Body of pancreas (tissue), 4 donors: ENCODE results near the gene MRE11. TPM values are rescaled to one million over a fixed set of nuclear protein-coding genes. Genes with fewer than 3 reads are reported as not detected.

Source experiments
- ATAC-seq: fragments of 150-250 bp; one replicate; pipeline ENCODE4 v1.9.1; 2016
- DNase-seq, 4 donors: peaks; one replicate each; pipeline ENCODE4 v3.0.0-alpha.2; 2019
- H3K27ac ChIP-seq, 4 donors: fragments of 200-600 bp; sonication (generic); 1 replicate in 3 of 4; 2 replicates in 1 of 4; pipeline versions ENCODE4 v1.5.1 to v1.6.1; 2016 to 2019; ENCODE audit warnings: mild to moderate bottlenecking in 1 of 4, mixed read lengths in 1 of 4, moderate library complexity in 1 of 4
- H3K27me3 ChIP-seq, 2 donors: fragments of 200-600 bp; sonication (generic); one replicate each; pipeline ENCODE4 v1.6.0; 2016; ENCODE audit warnings: mild to moderate bottlenecking in 1 of 2
- H3K36me3 ChIP-seq, 2 donors: fragments of 200-600 bp; sonication (generic); replicated peaks in 1 of 2; 2 replicates each; pipeline ENCODE4 v1.5.1; 2016; ENCODE audit warnings: low read depth in 2 of 2; ENCODE audit not compliant: insufficient read depth in 1 of 2
- H3K4me1 ChIP-seq: fragments of 200-600 bp; sonication (generic); one replicate; pipeline ENCODE4 v1.6.0; 2016
- H3K4me3 ChIP-seq, 2 donors: fragments of 200-600 bp; sonication (generic); 1 replicate in 1 of 2; 2 replicates in 1 of 2; pipeline ENCODE4 v1.5.1; 2016 to 2019
- H3K9me3 ChIP-seq, 3 donors: fragments of 200-600 bp; sonication (generic); 1 replicate in 2 of 3; 2 replicates in 1 of 3; pipeline ENCODE4 v1.5.1; 2016
- POLR2A ChIP-seq, 3 donors: fragments of 450-650 bp; IDR thresholded peaks; one replicate each; pipeline ENCODE4 v1.6.1; 2016; ENCODE audit warnings: antibody characterized with exemption in 3 of 3, mild to moderate bottlenecking in 2 of 3
- WGBS, 2 donors: methylation state at CpG; one replicate each; pipeline ENCODE4 v1.1.5; 2017; 5-methylcytosine and 5-hydroxymethylcytosine counted together
- intact Hi-C: fragments of 100-400 bp; cut with DNase I; formaldehyde crosslinking; loops from one replicate; pipeline ENCODE4 v1.15.1; 2023
- total RNA-seq, 2 donors: library from RNA; depleted of rRNA; stranded (reverse); fragments of >200 nt; gene quantifications; one replicate each; pipeline ENCODE4 v1.1.0, GENCODE V29; 2016
- TF ChIP-seq, protein P1 (sequence below), 7 experiments: fragments of 450-650 bp in 4 of 7; fragments of 200-600 bp in 3 of 7; sonication (generic) in 3 of 7; IDR thresholded peaks; one replicate each; pipeline ENCODE4 v1.5.1; 2016 to 2019; ENCODE audit warnings: antibody characterized with exemption in 7 of 7

MRE11 gene
- total RNA-seq, 2 donors from 2014 or later, result 9.2 to 18.9 TPM

DNA sequence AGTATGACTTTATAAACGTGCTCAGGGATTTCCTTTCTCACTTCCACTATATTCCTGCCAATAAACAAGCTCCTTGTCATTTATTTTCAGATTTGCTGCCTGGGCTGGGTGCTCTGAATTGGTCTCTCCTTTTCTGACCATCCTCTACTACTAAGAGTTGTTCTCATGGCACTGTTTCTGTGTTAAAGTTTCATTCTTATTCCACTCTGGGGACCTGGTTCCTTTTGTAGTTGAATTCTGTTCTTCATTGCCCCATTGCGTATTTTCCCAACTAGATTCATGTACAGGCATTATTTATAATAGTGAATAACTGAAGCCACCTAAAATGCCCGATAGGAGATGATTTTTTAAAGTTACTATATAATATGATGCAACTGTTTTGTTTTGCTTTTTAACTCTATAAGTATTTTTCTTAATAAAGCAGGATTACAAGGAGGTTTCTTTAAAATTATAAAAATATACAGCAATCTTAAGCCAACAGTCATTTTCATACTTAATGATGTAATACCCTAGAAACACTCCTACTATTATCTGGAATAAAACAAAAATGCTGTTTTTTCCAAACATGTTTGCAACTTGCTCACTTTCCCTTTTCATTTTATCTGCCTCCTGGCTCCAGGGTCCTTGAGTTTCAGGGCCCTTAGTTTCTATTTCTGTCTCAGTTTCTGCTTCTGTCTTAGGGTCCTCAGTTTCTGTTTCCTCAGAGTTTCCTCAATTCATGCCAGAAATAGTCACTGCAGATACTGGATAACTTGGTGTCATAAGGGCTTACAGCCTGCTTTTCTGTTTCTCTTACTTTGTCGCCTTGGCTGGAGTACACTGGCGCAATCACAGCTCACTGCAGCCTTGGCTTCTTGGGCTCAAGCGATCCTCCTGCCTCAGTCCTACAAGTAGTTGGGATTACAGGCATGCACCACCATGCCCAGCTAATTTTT lies 40.3 kb upstream of the MRE11 start:
- no peak for TF ChIP-seq POLR2A (IDR thresholded peaks at IDR 0.05)
- TF ChIP-seq, protein P1, sequence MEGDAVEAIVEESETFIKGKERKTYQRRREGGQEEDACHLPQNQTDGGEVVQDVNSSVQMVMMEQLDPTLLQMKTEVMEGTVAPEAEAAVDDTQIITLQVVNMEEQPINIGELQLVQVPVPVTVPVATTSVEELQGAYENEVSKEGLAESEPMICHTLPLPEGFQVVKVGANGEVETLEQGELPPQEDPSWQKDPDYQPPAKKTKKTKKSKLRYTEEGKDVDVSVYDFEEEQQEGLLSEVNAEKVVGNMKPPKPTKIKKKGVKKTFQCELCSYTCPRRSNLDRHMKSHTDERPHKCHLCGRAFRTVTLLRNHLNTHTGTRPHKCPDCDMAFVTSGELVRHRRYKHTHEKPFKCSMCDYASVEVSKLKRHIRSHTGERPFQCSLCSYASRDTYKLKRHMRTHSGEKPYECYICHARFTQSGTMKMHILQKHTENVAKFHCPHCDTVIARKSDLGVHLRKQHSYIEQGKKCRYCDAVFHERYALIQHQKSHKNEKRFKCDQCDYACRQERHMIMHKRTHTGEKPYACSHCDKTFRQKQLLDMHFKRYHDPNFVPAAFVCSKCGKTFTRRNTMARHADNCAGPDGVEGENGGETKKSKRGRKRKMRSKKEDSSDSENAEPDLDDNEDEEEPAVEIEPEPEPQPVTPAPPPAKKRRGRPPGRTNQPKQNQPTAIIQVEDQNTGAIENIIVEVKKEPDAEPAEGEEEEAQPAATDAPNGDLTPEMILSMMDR (IDR thresholded peaks at IDR 0.05), result no peak
- intact Hi-C loops, result no loop called here
- DNase-seq (no peak), ATAC-seq (no peak)
- Histone ChIP-seq H3K4me3 (no peak overlapping the region), H3K36me3 (no peaks in the 10 kb centered on the region), H3K27me3 (no peaks in the 10 kb centered on the region), H3K9me3 (no peaks in the 10 kb centered on the region), H3K4me1 (peaks cover 7% of the 10 kb centered on the region), H3K27ac (no peak overlapping the region)
- 67 to 78% methylated on average over 6 of the region's 6 CpGs for WGBS, 2 donors

DNA sequence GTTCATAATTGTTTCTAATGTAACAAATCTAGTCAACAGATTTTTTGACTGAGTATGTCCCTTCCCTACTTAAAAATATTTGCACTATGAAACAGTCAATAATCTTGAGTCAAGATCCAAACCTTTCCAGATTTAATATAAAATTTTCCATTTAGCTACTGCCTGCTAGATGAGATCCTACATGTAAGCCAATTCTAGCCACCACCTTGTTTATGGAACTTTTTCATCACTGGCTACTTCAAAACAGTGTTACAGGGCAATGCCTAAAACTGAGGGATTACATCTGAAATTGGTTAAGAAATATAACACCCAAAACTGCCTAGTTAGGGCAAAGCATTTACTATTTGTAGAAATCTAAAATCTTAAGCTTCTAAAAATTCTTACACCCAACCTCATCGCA lies 39.6 kb upstream of the MRE11 start:
- WGBS, 2 donors, result 81 to 97% methylated on average over 1 of the region's 1 CpG
- H3K27me3 ChIP-seq, result no peaks in the 10 kb centered on the region
- ATAC-seq (no peak), DNase-seq (no peak)
- intact Hi-C loops, result no loop called here
- no peaks in the 10 kb centered on the region for H3K36me3 ChIP-seq
- TF ChIP-seq POLR2A (IDR thresholded peaks at IDR 0.05), result no peak
- TF ChIP-seq, protein P1 (IDR thresholded peaks at IDR 0.05), result no peak
- H3K27ac ChIP-seq, result no peak overlapping the region
- H3K4me1 ChIP-seq, result peaks cover 7% of the 10 kb centered on the region
- H3K9me3 ChIP-seq, result no peaks in the 10 kb centered on the region
- no peak overlapping the region for H3K4me3 ChIP-seq

DNA sequence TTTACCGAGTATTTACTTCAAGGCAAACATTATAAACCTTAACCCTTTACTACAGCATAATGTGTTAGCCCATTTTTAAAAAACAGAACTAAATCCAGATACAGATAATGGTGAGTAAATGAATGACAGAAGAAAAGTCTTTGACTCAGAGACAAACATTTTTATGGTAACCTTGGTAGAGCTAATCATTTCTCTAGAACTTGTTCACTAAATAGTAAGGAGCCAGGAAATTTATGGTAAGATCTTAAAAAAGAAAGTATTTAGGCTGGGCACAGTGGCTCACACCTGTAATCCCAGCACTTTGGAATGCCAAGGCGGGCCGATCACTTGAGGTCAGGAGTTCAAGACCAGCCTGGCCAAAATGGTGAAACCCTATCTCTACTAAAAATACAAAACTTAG lies 38.6 kb upstream of the MRE11 start:
- Histone ChIP-seq H3K27ac (no peak overlapping the region), H3K36me3 (no peaks in the 10 kb centered on the region), H3K4me1 (peaks cover 7% of the 10 kb centered on the region), H3K27me3 (no peaks in the 10 kb centered on the region), H3K4me3 (no peak overlapping the region), H3K9me3 (no peaks in the 10 kb centered on the region)
- intact Hi-C loops, result no loop called here
- no peak for TF ChIP-seq POLR2A (IDR thresholded peaks at IDR 0.05)
- TF ChIP-seq, protein P1 (IDR thresholded peaks at IDR 0.05), result no peak
- WGBS, 2 donors, result 87% methylated on average over 3 of the region's 3 CpGs
- ATAC-seq (no peak), DNase-seq (no peak)

DNA sequence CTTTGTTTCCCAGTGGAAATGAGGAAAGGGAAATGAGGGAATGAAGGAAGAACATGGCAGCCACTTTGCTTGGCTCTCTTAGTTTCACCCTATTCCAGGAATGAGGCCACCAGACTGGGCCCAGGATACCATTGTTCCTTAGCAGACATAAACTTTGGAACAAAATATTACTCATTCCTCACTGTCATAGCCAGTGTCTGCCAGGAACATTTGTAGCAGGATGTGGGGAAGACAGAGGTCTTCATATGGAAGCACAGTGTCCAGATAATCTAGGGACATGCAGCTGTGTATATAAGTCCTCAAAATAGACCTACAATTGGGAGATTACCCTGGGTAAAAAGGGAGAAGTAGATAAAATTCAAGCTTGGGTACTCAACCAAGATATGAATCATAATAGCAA lies 34.9 kb upstream of the MRE11 start:
- ATAC-seq (no peak), DNase-seq (no peak)
- H3K4me1 ChIP-seq, result peaks cover 6% of the 10 kb centered on the region
- H3K27ac ChIP-seq, result no peak overlapping the region
- no peak overlapping the region for H3K4me3 ChIP-seq
- no peaks in the 10 kb centered on the region for H3K27me3 ChIP-seq
- H3K36me3 ChIP-seq, result no peaks in the 10 kb centered on the region
- no peak for TF ChIP-seq POLR2A (IDR thresholded peaks at IDR 0.05)
- TF ChIP-seq, protein P1 (IDR thresholded peaks at IDR 0.05), result no peak
- intact Hi-C loops, result no loop called here
- no peaks in the 10 kb centered on the region for H3K9me3 ChIP-seq
